LNCaP clone FGC (cell line): ENCODE results near the gene PARVB.

Experiments
- DNase-seq: peaks from one replicate; pipeline ENCODE4 v3.0.0-alpha.2; 2011; ENCODE audit warnings: low read depth
- H3K4me3 ChIP-seq: 2 replicates; pipeline ENCODE4 v1.5.1; 2011; ENCODE audit warnings: mild to moderate bottlenecking, low read depth, low read length, control low read depth
- TF ChIP-seq, protein P1 (sequence below): IDR thresholded peaks from 2 replicates; pipeline ENCODE4 v1.5.1; 2012; ENCODE audit warnings: mild to moderate bottlenecking; ENCODE audit not compliant: control insufficient read depth, insufficient read depth; ENCODE audit errors: extremely low read depth

PARVB gene

GRCh38 chr22:44042249-44043218, 18.4 kb downstream of the PARVB start:
- no peak overlapping the region for H3K4me3 ChIP-seq
- DNase-seq = no peak
- TF ChIP-seq, protein P1, sequence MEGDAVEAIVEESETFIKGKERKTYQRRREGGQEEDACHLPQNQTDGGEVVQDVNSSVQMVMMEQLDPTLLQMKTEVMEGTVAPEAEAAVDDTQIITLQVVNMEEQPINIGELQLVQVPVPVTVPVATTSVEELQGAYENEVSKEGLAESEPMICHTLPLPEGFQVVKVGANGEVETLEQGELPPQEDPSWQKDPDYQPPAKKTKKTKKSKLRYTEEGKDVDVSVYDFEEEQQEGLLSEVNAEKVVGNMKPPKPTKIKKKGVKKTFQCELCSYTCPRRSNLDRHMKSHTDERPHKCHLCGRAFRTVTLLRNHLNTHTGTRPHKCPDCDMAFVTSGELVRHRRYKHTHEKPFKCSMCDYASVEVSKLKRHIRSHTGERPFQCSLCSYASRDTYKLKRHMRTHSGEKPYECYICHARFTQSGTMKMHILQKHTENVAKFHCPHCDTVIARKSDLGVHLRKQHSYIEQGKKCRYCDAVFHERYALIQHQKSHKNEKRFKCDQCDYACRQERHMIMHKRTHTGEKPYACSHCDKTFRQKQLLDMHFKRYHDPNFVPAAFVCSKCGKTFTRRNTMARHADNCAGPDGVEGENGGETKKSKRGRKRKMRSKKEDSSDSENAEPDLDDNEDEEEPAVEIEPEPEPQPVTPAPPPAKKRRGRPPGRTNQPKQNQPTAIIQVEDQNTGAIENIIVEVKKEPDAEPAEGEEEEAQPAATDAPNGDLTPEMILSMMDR = no peak

GRCh38 chr22:44045145-44045544, 21.0 kb downstream of the PARVB start:
- DNase-seq = no peak
- TF ChIP-seq, protein P1 = no peak
- no peak overlapping the region for H3K4me3 ChIP-seq

GRCh38 chr22:44046485-44047141, 22.5 kb downstream of the PARVB start:
- DNase-seq = no peak
- TF ChIP-seq, protein P1 = no peak
- no peak overlapping the region for H3K4me3 ChIP-seq

- H3K4me3 ChIP-seq = no peak overlapping the region
- no peak for DNase-seq
- TF ChIP-seq, protein P1 = no peak
Observed at GRCh38 chr22:44047891-44048301, 23.8 kb downstream of the PARVB start.

DNA sequence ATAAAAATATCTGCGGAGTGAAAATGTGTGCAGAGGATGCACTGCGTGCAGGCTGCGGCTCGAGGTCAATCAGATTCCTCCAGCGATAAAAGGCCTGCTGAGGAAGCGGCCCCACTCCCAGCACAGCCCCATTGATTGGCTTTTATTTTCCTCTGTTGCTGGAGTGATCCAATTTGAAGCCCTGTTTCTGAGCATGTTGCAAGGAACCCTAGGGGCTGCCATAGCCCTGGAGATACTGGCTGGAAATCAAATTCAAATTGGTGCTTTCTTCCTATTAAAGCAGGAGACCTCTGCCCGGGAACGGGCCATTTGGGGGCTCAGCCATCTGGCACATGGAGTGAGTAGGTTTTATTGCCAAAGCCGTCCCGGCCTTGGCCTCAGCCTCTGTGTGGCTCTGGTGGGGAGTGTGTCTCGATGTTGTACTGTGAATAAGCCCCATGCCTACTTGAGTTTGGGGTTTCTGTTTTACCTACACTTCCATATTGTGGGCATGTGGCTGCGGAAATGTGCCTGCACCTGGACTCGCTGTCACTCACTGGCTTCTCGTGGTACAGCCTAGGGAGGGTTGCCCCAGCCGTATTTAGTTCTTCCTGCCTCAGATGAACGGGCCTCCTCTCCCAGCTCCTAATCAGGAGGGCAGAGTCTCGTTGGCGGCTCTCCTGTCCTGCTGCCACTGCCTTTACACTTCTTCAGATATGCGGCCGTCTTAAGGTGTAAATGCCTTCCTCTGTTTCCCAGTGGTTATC, 25.6 kb downstream of the PARVB start:
- DNase-seq = no peak
- H3K4me3 ChIP-seq = no peak overlapping the region
- TF ChIP-seq, protein P1 = no peak

DNA sequence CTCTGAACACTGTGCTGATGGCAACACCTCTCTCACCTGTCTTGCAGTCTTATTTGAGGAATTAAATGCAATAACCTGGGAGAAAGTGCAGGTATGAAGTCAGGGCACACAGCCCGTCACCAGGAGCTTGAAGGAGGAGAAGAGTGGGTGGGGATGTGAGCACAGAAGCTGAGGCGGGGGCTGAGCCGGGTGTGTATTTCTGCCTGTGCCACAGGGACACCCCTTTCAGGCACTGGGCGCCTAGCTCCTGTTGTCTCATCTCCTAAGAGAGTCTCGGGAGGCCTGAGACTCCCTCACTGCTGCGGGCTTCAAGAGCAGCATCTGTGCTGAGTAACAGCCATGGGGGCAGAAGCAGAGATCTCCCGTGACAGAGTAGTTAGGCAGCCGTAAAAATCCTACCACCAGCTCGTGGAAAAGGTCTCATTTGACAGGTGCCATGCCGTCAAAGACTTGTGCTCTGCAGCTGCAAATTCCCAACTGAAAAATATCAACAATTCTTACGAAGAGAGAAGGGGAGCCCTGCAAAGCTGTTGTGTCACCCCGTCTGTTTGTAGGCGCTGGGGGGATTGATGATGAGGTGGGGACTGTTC, 26.8 kb downstream of the PARVB start:
- no peak for DNase-seq
- TF ChIP-seq, protein P1 = no peak
- H3K4me3 ChIP-seq = no peak overlapping the region
